ENCODE results near the gene SPRY4. TPM values are rescaled to one million over a fixed set of nuclear protein-coding genes. Genes with fewer than 3 reads are reported as not detected.
A peak's percentile ranks its signal among the peaks of the same experiment; 100 is the strongest.

Gene SPRY4
- total RNA-seq, 2 donors from 2014 or later, result 8.4 to 21.5 TPM

DNA sequence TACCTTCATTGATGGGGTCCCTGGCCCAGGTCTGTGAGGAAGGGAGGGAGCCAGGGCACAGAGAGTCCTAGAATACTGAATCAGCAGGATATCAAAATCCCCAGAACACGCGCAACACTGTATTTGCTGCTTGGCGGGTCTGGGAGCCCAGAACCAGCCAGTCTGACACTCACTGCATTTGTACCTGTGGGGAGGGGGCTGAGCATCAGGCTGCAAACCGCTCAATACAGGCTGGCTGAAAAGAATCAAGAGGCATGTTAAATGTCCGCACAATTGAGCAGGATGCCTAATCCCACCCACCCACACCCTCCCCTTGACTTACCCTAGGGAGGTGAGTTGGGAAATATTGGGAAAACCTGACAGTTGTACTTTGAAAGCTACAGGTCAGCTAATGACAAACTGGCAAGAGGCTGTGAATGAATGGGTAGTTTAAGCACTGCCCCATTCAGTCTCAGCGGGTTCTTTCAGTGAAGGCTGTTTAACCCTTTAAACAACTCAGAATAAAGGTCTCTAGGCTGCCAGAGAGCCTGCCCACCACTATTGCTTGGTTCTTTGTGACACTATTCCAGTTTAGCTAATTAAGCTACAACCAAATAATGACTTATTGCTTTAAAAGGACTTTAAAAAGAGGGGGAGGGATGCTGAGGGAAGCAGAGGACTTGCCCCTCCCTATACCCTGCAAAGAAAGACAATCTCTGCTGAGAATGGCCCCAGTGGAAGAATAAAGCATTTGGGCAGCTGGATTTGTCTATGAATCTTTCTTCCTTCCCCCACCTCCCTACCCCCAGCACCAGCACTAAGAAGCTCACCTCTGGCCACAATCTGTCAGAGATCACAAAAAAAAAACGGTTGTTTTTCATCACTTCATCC is 5.0 kb downstream of the SPRY4 start:
- no peak for DNase-seq
- Histone ChIP-seq H3K9ac (ENCODE audit: low read depth in 2 of 2, low read length in 2 of 2) (no peak overlapping the region), H3K36me3 (no peaks in the 10 kb centered on the region), H3K27ac (peak overlapping the region; percentile 76), H3K4me1 (peaks cover 6% of the 10 kb centered on the region), H3K9me3 (no peaks in the 10 kb centered on the region), H3K27me3 (no peaks in the 10 kb centered on the region), H3K4me3 (no peak overlapping the region)
- TF ChIP-seq, protein P1, sequence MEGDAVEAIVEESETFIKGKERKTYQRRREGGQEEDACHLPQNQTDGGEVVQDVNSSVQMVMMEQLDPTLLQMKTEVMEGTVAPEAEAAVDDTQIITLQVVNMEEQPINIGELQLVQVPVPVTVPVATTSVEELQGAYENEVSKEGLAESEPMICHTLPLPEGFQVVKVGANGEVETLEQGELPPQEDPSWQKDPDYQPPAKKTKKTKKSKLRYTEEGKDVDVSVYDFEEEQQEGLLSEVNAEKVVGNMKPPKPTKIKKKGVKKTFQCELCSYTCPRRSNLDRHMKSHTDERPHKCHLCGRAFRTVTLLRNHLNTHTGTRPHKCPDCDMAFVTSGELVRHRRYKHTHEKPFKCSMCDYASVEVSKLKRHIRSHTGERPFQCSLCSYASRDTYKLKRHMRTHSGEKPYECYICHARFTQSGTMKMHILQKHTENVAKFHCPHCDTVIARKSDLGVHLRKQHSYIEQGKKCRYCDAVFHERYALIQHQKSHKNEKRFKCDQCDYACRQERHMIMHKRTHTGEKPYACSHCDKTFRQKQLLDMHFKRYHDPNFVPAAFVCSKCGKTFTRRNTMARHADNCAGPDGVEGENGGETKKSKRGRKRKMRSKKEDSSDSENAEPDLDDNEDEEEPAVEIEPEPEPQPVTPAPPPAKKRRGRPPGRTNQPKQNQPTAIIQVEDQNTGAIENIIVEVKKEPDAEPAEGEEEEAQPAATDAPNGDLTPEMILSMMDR (IDR thresholded peaks at IDR 0.05), result no peak
- intact Hi-C loops (cut with DNase I), result loop anchor here (10.0 kb wide), 2 partner anchors 165 to 225 kb away; no protein-coding TSS in a partner anchor

DNA sequence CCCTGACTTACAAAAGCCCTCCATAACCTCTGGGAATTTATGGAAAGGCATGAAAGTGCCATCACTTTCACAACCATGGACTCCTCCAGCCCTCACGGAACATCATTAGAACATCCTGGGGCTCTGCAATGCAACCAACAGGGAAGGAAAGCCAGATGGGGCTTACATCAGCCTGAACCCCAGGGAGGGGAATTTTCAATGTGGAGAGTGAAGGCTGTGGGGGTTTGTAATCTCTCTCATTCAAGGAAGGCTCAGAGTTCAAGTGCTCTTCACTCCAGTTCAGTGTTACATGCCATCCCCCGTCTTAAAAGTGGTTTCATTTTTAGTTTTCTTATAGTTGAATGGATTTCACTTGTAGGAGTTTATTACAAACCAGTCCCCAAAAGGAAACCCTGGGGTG is 5.7 kb downstream of the SPRY4 start:
- intact Hi-C loops (cut with DNase I), result no loop called here
- Histone ChIP-seq H3K9ac (ENCODE audit: low read depth in 2 of 2, low read length in 2 of 2) (no peak overlapping the region), H3K4me3 (no peak overlapping the region), H3K27ac (peak overlapping the region; percentile 17), H3K9me3 (no peaks in the 10 kb centered on the region), H3K4me1 (peaks cover 6% of the 10 kb centered on the region), H3K27me3 (no peaks in the 10 kb centered on the region), H3K36me3 (no peaks in the 10 kb centered on the region)
- TF ChIP-seq, protein P1 (IDR thresholded peaks at IDR 0.05), result no peak
- no peak for DNase-seq

DNA sequence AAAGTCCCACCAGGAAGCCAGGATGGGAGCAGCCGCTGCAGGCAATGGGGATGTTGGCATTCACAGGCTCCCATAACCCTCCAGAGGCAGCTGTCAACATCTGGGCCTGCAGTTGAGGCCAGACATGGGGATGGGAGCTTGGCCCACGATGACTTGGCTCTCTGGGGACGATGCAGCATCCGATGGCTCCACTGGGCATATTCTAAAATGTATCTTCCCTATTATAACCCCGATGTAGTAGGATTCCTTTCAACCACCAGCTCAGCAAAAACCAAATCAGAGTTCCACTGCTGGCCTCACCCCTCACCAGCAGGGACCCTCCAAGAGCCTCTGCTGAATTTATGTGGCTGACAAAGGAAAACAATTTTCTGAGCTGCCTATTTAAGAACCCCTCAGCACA is 7.1 kb downstream of the SPRY4 start:
- Histone ChIP-seq H3K27me3 (no peaks in the 10 kb centered on the region), H3K9me3 (no peaks in the 10 kb centered on the region), H3K4me1 (peaks cover 6% of the 10 kb centered on the region), H3K36me3 (no peaks in the 10 kb centered on the region), H3K4me3 (no peak overlapping the region), H3K9ac (ENCODE audit: low read depth in 2 of 2, low read length in 2 of 2) (no peak overlapping the region), H3K27ac (no peak overlapping the region)
- no peak for DNase-seq
- TF ChIP-seq, protein P1 (IDR thresholded peaks at IDR 0.05), result no peak
- intact Hi-C loops (cut with DNase I), result no loop called here

DNA sequence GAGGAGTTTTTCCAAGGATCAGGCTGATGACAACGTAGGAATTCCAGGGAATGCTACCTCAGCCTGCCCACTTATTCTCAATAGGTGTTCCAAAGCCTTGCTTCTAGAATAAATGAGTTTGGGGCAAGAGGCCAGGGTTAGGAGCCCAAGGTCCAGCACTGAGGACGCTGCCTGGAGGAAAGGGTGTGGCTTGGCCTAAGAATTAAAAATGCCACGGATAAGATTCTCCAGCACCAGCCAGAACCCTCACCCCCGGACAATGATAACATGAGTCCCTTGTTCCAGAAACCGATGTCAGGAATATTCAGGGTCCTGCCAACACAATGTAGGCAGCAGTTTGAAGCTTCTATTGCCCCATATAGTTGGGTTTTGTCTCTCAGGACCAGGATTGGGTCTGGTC is 7.6 kb downstream of the SPRY4 start:
- no peak overlapping the region for H3K27ac ChIP-seq
- TF ChIP-seq, protein P1 (IDR thresholded peaks at IDR 0.05), result no peak
- H3K9me3 ChIP-seq, result no peaks in the 10 kb centered on the region
- H3K27me3 ChIP-seq, result no peaks in the 10 kb centered on the region
- no peak overlapping the region for H3K4me3 ChIP-seq
- H3K36me3 ChIP-seq, result no peaks in the 10 kb centered on the region
- no peak overlapping the region for H3K9ac ChIP-seq (ENCODE audit: low read depth in 2 of 2, low read length in 2 of 2)
- peaks cover 6% of the 10 kb centered on the region for H3K4me1 ChIP-seq
- DNase-seq, result no peak
- intact Hi-C loops (cut with DNase I), result no loop called here

DNA sequence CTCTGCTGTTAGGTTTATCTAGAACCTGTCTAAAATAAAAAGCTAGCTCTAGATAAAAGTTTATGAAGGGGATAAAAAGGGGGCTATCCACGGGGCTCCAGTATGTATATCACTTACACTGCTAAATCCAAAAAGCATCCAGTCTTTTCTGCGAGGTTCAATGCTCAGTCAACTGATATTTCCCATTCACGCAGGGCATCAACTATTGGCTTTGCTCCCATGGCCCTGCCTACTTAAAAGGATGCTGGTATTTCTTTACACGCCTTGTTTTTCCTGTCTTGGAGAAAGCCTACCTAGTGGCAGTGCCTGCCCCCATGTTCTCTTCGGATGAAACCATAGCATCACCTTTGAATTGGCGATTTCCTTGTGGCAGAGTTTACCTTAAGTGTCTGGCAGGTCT is 8.1 kb downstream of the SPRY4 start:
- H3K36me3 ChIP-seq, result no peaks in the 10 kb centered on the region
- no peak overlapping the region for H3K27ac ChIP-seq
- H3K4me1 ChIP-seq, result peaks cover 6% of the 10 kb centered on the region
- intact Hi-C loops (cut with DNase I), result no loop called here
- no peak for DNase-seq
- H3K27me3 ChIP-seq, result no peaks in the 10 kb centered on the region
- no peak overlapping the region for H3K4me3 ChIP-seq
- TF ChIP-seq, protein P1 (IDR thresholded peaks at IDR 0.05), result no peak
- H3K9ac ChIP-seq (ENCODE audit: low read depth in 2 of 2, low read length in 2 of 2), result no peak overlapping the region
- no peaks in the 10 kb centered on the region for H3K9me3 ChIP-seq

Measured in colonic mucosa (tissue), 4 donors.